C1 segment of cervical spinal cord (tissue), 14 donors: ENCODE data around the gene HIPK4.
"Not testable (repeated sequence)": the region's sequence is repeated elsewhere in the genome, so short reads cannot be mapped to it uniquely, and the experiment has no call there.

Experiments
- DNase-seq, 14 donors: peaks; one replicate each; lab custom pipeline; 2025; lab: John Stamatoyannopoulos, UW

The HIPK4 gene, protein sequence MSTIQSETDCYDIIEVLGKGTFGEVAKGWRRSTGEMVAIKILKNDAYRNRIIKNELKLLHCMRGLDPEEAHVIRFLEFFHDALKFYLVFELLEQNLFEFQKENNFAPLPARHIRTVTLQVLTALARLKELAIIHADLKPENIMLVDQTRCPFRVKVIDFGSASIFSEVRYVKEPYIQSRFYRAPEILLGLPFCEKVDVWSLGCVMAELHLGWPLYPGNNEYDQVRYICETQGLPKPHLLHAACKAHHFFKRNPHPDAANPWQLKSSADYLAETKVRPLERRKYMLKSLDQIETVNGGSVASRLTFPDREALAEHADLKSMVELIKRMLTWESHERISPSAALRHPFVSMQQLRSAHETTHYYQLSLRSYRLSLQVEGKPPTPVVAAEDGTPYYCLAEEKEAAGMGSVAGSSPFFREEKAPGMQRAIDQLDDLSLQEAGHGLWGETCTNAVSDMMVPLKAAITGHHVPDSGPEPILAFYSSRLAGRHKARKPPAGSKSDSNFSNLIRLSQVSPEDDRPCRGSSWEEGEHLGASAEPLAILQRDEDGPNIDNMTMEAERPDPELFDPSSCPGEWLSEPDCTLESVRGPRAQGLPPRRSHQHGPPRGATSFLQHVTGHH

GRCh38 chr19:40390084-40390742 lies at the start of gene HIPK4:
Gene HIPK4 (minus strand): TSS chr19:40390181. CDS start chr19:40389902, 279 bp downstream.
- DNase-seq: no peak

DNA sequence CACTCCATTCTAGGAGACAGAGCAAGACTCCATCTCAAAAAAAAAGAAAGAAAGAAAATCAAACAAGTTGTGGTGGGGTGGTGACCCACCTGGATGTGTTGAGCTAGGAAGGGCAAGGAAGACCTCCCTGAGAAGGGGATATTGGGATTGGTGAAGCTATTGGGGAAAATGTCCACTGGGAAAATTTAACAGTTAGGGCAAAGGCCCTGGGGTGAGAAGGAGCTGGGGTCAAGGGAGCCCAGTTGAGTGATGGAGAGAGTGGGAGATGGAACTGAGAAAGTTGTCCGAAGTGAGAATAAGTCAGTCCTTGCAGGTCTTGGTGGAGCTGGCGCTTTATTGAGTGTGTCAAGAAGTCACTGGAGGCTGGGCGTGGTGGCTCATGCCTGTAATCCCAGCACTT lies 48.3 kb upstream of the HIPK4 start:
- DNase-seq: no peak

- peak in 13 of 14 donors; percentile 47 to 89 (median 76) for DNase-seq
These were observed 43.6 kb upstream of the HIPK4 start for GRCh38 chr19:40433391-40434216.

DNA sequence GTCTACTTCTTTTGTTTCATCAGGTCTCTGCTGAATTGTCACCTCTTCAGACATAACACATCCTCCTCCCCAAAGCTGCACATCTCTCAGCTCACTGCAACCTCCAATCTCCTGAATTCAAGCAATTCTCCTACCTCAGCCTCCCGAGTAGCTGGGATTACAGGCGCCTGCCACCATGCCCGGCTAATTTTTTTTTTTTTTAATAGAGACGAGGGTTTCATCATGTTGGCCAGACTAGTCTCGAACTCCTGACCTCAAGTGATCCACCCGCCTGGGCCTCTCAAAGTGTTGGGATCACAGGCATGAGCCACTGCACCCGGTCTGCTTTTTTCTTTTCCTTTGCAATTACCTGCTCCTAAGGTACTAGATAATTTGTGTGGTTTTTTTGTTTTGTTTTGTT lies 42.8 kb upstream of the HIPK4 start:
- DNase-seq: not testable (repeated sequence)

DNA sequence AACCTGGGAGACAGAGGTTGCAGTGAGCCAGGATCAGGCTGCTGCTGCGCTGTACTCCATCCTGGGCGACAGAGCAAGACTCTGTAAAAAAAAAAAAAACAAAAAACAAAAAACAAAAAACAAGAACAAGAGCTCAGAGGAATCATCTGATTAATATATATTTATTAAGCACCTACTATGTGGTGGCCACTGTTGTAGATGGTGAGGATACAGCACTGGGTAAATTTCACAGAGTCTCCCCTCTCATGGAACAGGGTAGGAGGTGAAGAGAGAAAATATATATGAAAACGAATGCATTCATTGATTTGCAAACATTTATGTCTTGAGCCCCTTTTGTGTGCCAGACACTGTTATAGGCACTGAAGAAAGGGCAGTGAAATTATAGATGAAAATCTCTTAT lies 41.7 kb upstream of the HIPK4 start:
- no peak for DNase-seq

- DNase-seq: not testable (repeated sequence)
These were observed 40.3 kb upstream of the HIPK4 start for GRCh38 chr19:40430242-40430641.

DNA sequence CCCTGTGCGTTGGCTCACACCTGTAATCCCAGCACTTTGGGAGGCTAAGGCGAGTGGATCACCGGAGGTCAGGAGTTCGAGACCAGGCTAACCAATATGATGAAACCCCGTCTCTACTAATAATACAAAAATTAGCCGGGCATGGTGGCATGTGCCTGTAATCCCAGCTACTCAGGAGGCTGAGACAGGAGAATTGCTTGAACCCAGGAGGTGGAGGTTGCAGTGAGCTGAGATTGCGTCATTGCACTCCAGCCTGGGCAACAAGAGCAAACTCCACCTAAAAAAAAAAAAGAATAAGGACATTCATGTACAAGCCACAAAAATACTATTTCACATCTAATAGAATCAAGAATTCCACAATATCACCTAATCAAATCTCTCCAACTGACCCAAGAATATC lies 38.2 kb upstream of the HIPK4 start:
- DNase-seq: not testable (repeated sequence)

GRCh38 chr19:40425450-40426287 lies 35.7 kb upstream of the HIPK4 start, which contains the start of gene SERTAD1:
Gene SERTAD1 (minus strand): TSS chr19:40425992. CDS start chr19:40423546, 2,446 bp downstream.
- peak; percentile 96 to 100 (median 99) for DNase-seq

DNA sequence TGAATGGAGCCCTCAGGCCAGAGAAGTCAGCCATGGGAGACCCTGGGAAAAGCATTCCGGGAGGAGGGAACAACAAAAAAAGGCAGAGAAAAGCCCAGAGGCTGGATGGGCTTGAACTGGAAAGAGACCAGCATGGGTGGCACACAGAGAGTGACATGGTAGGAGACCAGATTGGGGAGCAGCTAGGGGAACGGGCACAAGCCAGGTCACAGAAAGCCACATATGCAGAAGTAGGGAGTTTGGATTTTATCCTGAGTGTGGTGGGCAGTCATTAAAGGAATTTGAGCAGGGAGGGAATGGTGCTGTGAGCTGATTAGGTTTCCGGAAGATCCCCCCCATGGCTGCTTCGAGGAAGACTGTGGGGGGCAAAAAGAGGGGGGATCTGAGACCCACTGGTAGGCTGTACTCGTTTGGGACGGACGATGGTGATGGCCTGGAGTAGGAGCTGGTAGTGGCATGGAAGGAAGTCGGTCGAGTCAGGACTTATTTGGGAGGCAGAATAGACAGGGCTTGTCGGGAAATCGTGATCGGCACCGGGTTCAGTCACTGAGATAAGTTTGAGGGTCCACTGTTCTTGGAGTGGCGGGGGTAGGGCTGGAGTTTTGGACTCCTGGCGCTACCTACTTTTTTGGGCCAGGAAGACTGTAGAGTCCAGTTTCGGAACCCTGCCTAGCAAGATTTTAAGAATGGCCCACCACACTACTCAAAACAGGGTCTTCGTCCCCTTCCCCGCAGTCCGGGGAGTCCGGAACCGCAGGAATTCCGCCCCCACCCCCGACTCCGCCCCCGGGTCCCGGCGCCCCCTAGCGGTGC lies 34.9 kb upstream of the HIPK4 start:
- peak in 3 of 14 donors; percentile 50 to 82 (median 67) for DNase-seq

GRCh38 chr19:40423938-40424337 lies 34.0 kb upstream of the HIPK4 start:
- DNase-seq: no peak

DNA sequence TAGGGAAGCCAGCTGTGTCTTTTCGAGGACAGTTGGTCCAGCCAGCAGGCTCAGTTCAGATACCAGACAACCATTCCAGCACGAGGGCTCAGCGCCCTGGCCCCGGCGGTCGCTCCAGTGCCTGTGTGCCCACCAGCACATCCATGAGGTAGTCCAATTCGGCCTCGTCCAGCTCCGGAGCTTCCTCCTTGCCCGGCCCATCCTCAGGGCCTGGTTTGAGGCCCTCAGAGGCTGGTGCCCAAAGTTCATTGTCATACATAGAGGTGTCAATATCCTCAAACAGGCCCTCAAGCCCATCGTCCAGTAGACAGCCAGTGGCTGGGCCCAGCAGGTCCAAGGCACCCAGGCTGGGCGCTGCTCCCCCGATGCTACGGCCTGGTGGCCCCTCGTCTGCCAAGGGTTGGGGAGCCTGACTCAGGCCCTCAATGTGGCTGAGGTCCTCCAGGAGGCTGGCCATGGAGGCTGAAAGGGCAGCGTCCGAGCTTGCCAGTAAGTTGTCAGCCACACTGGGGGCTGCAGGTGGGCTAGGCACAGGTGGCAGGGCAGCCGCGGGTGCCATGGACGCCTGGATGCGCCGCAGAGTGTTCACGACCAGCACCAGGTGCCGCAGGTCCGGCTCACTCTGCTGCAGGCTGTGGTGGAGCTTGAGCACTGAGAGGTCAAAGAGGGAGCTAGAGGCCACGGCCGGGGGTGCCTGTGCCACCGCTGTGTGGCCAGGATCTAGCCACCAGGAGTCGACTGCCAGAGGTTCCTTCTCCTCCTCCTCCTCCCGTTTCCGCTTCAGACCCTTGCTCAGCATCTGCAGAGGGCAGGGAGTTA lies 33.0 kb upstream of the HIPK4 start:
- DNase-seq: no peak

GRCh38 chr19:40421993-40422747 lies 32.2 kb upstream of the HIPK4 start:
- DNase-seq: no peak

DNA sequence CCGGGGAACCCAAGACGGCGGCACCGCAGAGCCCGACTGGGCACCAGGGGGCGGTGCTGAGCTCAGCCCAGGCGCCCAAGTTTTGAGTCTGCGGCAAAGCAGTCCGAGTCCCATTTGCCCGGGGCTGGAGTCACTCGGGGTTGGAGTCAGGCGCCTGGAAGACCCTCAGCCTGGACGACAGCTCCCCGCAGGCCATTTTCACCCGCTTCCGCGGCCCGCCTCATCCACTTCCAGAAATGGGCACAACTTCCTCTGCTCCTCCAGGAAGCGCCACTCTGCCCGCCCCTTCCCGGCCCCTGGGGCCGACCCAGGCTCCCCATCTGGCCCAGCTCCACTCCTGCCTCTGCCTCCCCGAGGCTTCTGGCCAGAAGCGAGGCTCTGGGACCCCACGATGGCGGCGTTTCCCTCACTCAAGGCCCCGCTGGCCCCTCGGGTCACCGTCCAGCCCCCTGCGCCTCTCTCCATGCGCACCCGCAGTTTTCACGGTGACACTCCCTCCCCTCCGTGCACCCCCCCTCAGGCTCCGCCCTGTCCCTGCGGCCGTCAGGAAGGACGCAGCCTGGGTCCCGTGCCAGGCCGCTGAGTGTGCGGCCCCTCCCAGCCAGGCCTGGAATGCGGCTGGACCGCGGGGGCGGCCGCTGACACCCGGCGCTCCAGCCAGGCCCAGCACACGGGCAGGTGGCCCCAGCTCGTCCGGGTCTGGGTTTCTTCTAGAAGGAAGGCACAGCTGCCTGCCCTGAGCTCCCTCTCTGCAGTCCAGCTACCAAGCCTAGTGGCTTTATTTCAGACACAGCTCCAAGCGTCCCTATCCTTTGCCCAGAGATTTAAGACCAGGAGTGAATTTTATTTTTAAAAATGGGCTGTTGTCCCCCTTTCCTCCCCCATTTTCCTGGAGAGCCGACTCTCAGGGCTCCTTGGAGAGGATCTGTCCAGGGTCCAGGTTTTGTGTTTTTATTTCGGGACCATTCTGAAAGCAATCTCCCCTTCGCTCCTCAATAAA lies 31.1 kb upstream of the HIPK4 start:
- peak; percentile 68 to 96 (median 90) for DNase-seq

DNA sequence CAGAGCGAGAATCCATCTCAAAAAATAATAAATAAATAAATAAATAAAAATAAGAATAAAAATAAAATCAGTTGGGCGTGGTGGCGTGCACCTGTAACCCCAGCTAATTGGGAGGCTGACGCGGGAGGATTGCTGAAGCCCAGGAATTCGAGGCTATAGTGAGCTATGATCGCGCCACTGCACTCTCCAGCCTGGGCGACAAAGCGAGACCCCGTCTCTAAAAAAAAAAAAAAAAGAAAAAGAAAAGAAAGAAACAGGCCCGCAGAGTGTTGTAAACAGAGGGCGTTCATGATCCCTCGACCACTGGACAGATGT lies 30.4 kb upstream of the HIPK4 start:
- no peak for DNase-seq

DNA sequence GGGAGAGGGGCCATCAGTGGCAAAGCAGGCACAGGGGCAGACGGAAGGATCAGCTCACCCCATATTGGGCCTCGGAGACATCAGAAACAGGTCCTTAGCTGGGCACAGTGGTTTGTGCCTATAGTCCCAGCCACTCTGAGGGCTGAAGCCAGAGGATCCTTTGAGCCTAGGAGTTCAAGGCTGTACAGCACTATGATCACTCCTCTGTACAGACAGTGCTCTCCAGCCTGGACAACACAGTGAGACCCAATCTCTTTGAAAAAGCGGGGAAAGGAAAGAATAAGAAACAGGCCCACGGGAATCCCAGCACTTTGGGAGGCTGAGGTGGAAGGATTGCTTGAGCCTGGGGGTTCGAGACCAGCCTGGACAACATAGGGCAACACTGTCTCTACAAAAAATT lies 29.8 kb upstream of the HIPK4 start:
- no peak for DNase-seq

DNA sequence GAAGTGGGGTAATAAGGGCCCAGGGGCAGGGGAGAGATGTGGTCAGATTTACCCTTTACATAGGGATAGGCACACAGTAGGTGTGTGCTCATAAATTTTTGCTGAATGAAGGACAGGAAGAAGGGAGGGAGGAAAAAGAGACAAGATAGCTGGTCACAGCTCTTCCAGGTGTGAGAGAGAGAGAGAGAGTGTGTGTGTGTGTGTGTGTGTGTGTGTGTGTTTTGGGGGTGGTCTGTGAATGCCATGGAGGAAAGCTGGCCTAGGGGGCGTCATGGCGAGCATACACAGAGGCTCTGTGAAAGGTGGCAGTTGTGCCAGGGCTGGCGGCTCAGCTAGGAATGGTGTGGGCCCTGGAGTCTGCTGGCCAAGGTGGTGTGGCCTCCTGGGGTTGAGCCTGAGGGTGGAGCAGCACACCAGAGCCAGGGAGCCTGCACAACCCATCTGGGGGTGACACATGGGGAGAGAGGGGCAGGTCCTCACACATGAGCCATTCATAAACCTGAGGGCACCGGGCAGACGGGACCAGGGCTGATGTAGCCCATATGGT lies 29.2 kb upstream of the HIPK4 start:
- DNase-seq: no peak

DNA sequence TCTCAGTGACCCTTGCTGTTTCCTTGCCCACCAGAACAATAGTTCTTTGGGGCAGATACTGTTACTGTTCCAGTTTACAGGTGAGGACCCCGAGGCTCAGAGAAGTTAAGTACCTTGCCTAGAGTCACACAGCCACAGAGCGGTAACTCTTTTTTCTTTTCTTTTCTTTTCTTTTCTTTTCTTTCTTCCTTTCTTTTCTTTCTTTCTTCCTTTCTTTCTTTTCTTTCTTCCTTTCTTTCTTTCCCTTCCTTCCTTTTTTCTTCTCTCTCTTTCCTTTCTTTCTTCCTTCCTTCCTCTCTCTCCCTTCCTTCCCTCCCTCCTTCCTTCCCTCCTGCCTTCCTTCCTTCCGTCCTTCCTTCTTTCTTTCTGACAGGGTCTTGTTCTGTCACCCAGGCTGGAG lies 28.1 kb upstream of the HIPK4 start:
- no peak for DNase-seq
